IMR-90 (cell line): ENCODE results near the gene MB21D2.

Experiments
- CEBPB ChIP-seq: IDR thresholded peaks from 2 replicates; pipeline ENCODE4 v1.6.1; 2012; ENCODE audit warnings: low read depth, low read length, improper control_type of control experiment
- CHD1 ChIP-seq: IDR thresholded peaks from 2 replicates; pipeline ENCODE4 v1.6.1; 2012; ENCODE audit warnings: low read depth, low read length, improper control_type of control experiment
- MAFK ChIP-seq: IDR thresholded peaks from 2 replicates; pipeline ENCODE4 v1.6.1; 2012; ENCODE audit warnings: low read depth, low read length, improper control_type of control experiment
- MAZ ChIP-seq: IDR thresholded peaks from 2 replicates; pipeline ENCODE4 v1.6.1; 2012; ENCODE audit warnings: low read depth, mild to moderate bottlenecking, low read length, improper control_type of control experiment, moderate library complexity, borderline replicate concordance
- MXI1 ChIP-seq: IDR thresholded peaks from 2 replicates; pipeline ENCODE4 v1.6.1; 2012; ENCODE audit warnings: low read depth, mild to moderate bottlenecking, low read length, moderate library complexity, borderline replicate concordance
- NFE2L2 ChIP-seq: fragments of 150-350 bp; IDR thresholded peaks from 2 replicates; pipeline ENCODE4 v1.6.1; 2016; ENCODE audit warnings: low read depth, mild to moderate bottlenecking, low read length
- POLR2A ChIP-seq: IDR thresholded peaks from 2 replicates; pipeline ENCODE4 v1.6.1; 2012; ENCODE audit warnings: mild to moderate bottlenecking, low read depth, low read length
- RAD21 ChIP-seq: IDR thresholded peaks from 2 replicates; pipeline ENCODE4 v1.6.1; 2012; ENCODE audit warnings: low read length, improper control_type of control experiment
- RCOR1 ChIP-seq: IDR thresholded peaks from 2 replicates; pipeline ENCODE4 v1.6.1; 2012; ENCODE audit warnings: mild to moderate bottlenecking, low read length, improper control_type of control experiment; ENCODE audit not compliant: insufficient replicate concordance
- RFX5 ChIP-seq: IDR thresholded peaks from 2 replicates; pipeline ENCODE4 v1.8.0; 2012; ENCODE audit warnings: low read depth, mild to moderate bottlenecking, low read length, moderate library complexity
- SMC3 ChIP-seq: fragments of 150-350 bp; IDR thresholded peaks from 2 replicates; pipeline ENCODE4 v1.6.1; 2016; ENCODE audit warnings: low read depth, mild to moderate bottlenecking, antibody characterized with exemption, low read length, moderate library complexity
- USF2 ChIP-seq: fragments of 150-350 bp; IDR thresholded peaks from 2 replicates; pipeline ENCODE4 v1.6.1; 2017; ENCODE audit warnings: mild to moderate bottlenecking, antibody characterized with exemption, low read length, low read depth
- TF ChIP-seq, protein P1 (sequence below): conservative IDR thresholded peaks from 2 replicates; pipeline ENCODE4 v1.5.1; 2012; ENCODE audit warnings: mild to moderate bottlenecking, low read depth, low read length, improper control_type of control experiment

GRCh38 chr3:192933779-192934460 lies 16.3 kb upstream of the MB21D2 start:
- TF ChIP-seq RCOR1 (no peak), MXI1 (no peak), NFE2L2 (no peak), RFX5 (no peak), POLR2A (no peak), SMC3 (no peak), MAZ (no peak), USF2 (no peak), MAFK (no peak), RAD21 (no peak), CHD1 (no peak), CEBPB (no peak)
- TF ChIP-seq, protein P1, sequence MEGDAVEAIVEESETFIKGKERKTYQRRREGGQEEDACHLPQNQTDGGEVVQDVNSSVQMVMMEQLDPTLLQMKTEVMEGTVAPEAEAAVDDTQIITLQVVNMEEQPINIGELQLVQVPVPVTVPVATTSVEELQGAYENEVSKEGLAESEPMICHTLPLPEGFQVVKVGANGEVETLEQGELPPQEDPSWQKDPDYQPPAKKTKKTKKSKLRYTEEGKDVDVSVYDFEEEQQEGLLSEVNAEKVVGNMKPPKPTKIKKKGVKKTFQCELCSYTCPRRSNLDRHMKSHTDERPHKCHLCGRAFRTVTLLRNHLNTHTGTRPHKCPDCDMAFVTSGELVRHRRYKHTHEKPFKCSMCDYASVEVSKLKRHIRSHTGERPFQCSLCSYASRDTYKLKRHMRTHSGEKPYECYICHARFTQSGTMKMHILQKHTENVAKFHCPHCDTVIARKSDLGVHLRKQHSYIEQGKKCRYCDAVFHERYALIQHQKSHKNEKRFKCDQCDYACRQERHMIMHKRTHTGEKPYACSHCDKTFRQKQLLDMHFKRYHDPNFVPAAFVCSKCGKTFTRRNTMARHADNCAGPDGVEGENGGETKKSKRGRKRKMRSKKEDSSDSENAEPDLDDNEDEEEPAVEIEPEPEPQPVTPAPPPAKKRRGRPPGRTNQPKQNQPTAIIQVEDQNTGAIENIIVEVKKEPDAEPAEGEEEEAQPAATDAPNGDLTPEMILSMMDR = no peak
